ENCODE data around the gene CERS6. TPM values are rescaled to one million over a fixed set of nuclear protein-coding genes. Genes with fewer than 3 reads are reported as not detected.
"Not testable (repeated sequence)": the region's sequence is repeated elsewhere in the genome, so short reads cannot be mapped to it uniquely, and the experiment has no call there.

The CERS6 gene
- total and polyA plus RNA-seq, 2 experiments from 2014 or later: 8.3 to 16.0 TPM

GRCh38 chr2:168490946-168491605 lies 35.0 kb downstream of the CERS6 start:
- Histone ChIP-seq H3K79me2 (ENCODE audit: insufficient read depth) (peaks cover 54% of the 10 kb centered on the region), H3K9me3 (ENCODE audit: low read depth) (no peaks in the 10 kb centered on the region), H3K36me3 (ENCODE audit: low read depth) (no peaks in the 10 kb centered on the region), H3K9ac (peak overlapping the region; percentile 56), H3K4me3 (peak overlapping the region; percentile 62), H3F3A (ENCODE audit: insufficient read depth) (peaks cover 17% of the 10 kb centered on the region), H3K4me2 (ENCODE audit: unreplicated experiment) (peak overlapping the region; percentile 74), H4K20me1 (ENCODE audit: insufficient read depth) (no peaks in the 10 kb centered on the region), H2AFZ (peak overlapping the region; percentile 79), H3K4me1 (ENCODE audit: insufficient read depth) (peaks cover 18% of the 10 kb centered on the region), H3K9me2 (ENCODE audit: insufficient read depth) (no peaks in the 10 kb centered on the region), H3K27ac (peak overlapping the region; percentile 57), H3K27me3 (replicated peaks; ENCODE audit: insufficient read depth) (no peaks in the 10 kb centered on the region)
- in situ Hi-C loops (cut with MboI): no loop called here
- WGBS, 2 experiments (ENCODE audit: low coverage in 1 of 2, low lambda C conversion rate in 2 of 2, missing lambda C conversion rate in 2 of 2): 7 to 10% methylated on average over 3 of the region's 3 CpGs
- peak; percentile 44 for DNase-seq
- TF ChIP-seq EZH2 (IDR thresholded peaks at IDR 0.05; ENCODE audit: insufficient read depth, poor library complexity, severe bottlenecking) (no peak), EZH2phosphoT487 (IDR thresholded peaks at IDR 0.05; ENCODE audit: insufficient read depth, low read depth) (no peak)

- peaks cover 17% of the 10 kb centered on the region for H3F3A ChIP-seq (ENCODE audit: insufficient read depth)
- H3K36me3 ChIP-seq (ENCODE audit: low read depth); H4K20me1 ChIP-seq (ENCODE audit: insufficient read depth); H3K9me3 ChIP-seq (ENCODE audit: low read depth); H3K27ac ChIP-seq; DNase-seq; H3K27me3 ChIP-seq (replicated peaks; ENCODE audit: insufficient read depth); H3K9me2 ChIP-seq (ENCODE audit: insufficient read depth); H3K9ac ChIP-seq; H2AFZ ChIP-seq; in situ Hi-C loops (cut with MboI): not testable (repeated sequence)
- peaks cover 18% of the 10 kb centered on the region for H3K4me1 ChIP-seq (ENCODE audit: insufficient read depth)
- peak overlapping the region; percentile 62 for H3K4me3 ChIP-seq
- peaks cover 54% of the 10 kb centered on the region for H3K79me2 ChIP-seq (ENCODE audit: insufficient read depth)
- H3K4me2 ChIP-seq (ENCODE audit: unreplicated experiment): peak overlapping the region; percentile 74
- WGBS, 2 experiments (ENCODE audit: low coverage in 1 of 2, low lambda C conversion rate in 2 of 2, missing lambda C conversion rate in 2 of 2): 87 to 90% methylated on average over 4 of the region's 4 CpGs
These were observed 35.7 kb downstream of the CERS6 start for GRCh38 chr2:168491728-168492127.

DNA sequence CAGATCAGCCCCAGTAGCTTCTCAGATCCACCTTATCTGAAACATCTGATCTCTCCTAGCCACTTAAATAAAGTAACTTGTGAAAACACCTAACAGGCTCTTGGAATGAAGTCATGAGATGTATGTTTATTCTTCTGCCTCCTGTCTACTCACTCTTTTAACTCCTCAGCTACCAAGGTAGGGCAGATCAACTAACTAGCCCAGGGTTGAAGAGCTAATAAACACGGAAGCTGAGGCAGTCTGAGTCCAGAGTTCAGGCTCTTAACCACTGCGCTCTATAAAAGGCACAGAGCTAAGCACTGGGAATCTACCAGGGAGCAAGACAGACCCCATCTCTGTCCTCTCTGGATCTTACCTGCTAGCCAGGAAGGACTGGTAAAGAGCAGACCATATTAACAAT lies 37.1 kb downstream of the CERS6 start:
- Histone ChIP-seq H3K79me2 (ENCODE audit: insufficient read depth) (peaks cover 58% of the 10 kb centered on the region), H3K4me1 (ENCODE audit: insufficient read depth) (peaks cover 18% of the 10 kb centered on the region), H3F3A (ENCODE audit: insufficient read depth) (peaks cover 17% of the 10 kb centered on the region)
- H3K9me3 ChIP-seq (ENCODE audit: low read depth); H4K20me1 ChIP-seq (ENCODE audit: insufficient read depth); H3K9me2 ChIP-seq (ENCODE audit: insufficient read depth); H3K4me3 ChIP-seq; in situ Hi-C loops (cut with MboI); H2AFZ ChIP-seq; H3K27me3 ChIP-seq (replicated peaks; ENCODE audit: insufficient read depth); H3K36me3 ChIP-seq (ENCODE audit: low read depth); H3K9ac ChIP-seq; DNase-seq; H3K27ac ChIP-seq; H3K4me2 ChIP-seq (ENCODE audit: unreplicated experiment): not testable (repeated sequence)
- 77 to 81% methylated on average over 2 of the region's 2 CpGs for WGBS, 2 experiments (ENCODE audit: low coverage in 1 of 2, low lambda C conversion rate in 2 of 2, missing lambda C conversion rate in 2 of 2)

- H4K20me1 ChIP-seq (ENCODE audit: insufficient read depth): no peaks in the 10 kb centered on the region
- H3K27me3 ChIP-seq (replicated peaks; ENCODE audit: insufficient read depth): no peaks in the 10 kb centered on the region
- no peak overlapping the region for H3K9ac ChIP-seq
- DNase-seq: peak; percentile 11
- H3K9me2 ChIP-seq (ENCODE audit: insufficient read depth): no peaks in the 10 kb centered on the region
- no peaks in the 10 kb centered on the region for H3K9me3 ChIP-seq (ENCODE audit: low read depth)
- no peak overlapping the region for H3K4me3 ChIP-seq
- no peak overlapping the region for H3K27ac ChIP-seq
- WGBS, 2 experiments (ENCODE audit: low coverage in 1 of 2, low lambda C conversion rate in 2 of 2, missing lambda C conversion rate in 2 of 2): 83 to 85% methylated on average over 7 of the region's 7 CpGs
- in situ Hi-C loops (cut with MboI): no loop called here
- no peaks in the 10 kb centered on the region for H3K36me3 ChIP-seq (ENCODE audit: low read depth)
- H3K79me2 ChIP-seq (ENCODE audit: insufficient read depth): peaks cover 59% of the 10 kb centered on the region
- no peak overlapping the region for H2AFZ ChIP-seq
- H3K4me2 ChIP-seq (ENCODE audit: unreplicated experiment): no peak overlapping the region
- peaks cover 18% of the 10 kb centered on the region for H3K4me1 ChIP-seq (ENCODE audit: insufficient read depth)
- H3F3A ChIP-seq (ENCODE audit: insufficient read depth): peaks cover 17% of the 10 kb centered on the region
- TF ChIP-seq EZH2 (IDR thresholded peaks at IDR 0.05; ENCODE audit: insufficient read depth, poor library complexity, severe bottlenecking) (no peak), EZH2phosphoT487 (IDR thresholded peaks at IDR 0.05; ENCODE audit: insufficient read depth, low read depth) (no peak)
These were observed 38.2 kb downstream of the CERS6 start for GRCh38 chr2:168494190-168494711.

- Histone ChIP-seq H3K79me2 (ENCODE audit: insufficient read depth) (peaks cover 53% of the 10 kb centered on the region), H4K20me1 (ENCODE audit: insufficient read depth) (no peaks in the 10 kb centered on the region), H3K9me3 (ENCODE audit: low read depth) (no peaks in the 10 kb centered on the region), H2AFZ (no peak overlapping the region), H3K27me3 (replicated peaks; ENCODE audit: insufficient read depth) (no peaks in the 10 kb centered on the region), H3K4me3 (no peak overlapping the region), H3K27ac (no peak overlapping the region), H3K4me2 (ENCODE audit: unreplicated experiment) (no peak overlapping the region), H3K9ac (no peak overlapping the region), H3K9me2 (ENCODE audit: insufficient read depth) (no peaks in the 10 kb centered on the region), H3F3A (ENCODE audit: insufficient read depth) (peaks cover 9% of the 10 kb centered on the region), H3K4me1 (ENCODE audit: insufficient read depth) (peaks cover 10% of the 10 kb centered on the region), H3K36me3 (ENCODE audit: low read depth) (no peaks in the 10 kb centered on the region)
- TF ChIP-seq EZH2 (IDR thresholded peaks at IDR 0.05; ENCODE audit: insufficient read depth, poor library complexity, severe bottlenecking): no peak
- no peak for TF ChIP-seq EZH2phosphoT487 (IDR thresholded peaks at IDR 0.05; ENCODE audit: insufficient read depth, low read depth)
- in situ Hi-C loops (cut with MboI): no loop called here
- DNase-seq: no peak
- WGBS, 2 experiments (ENCODE audit: low coverage in 1 of 2, low lambda C conversion rate in 2 of 2, missing lambda C conversion rate in 2 of 2): 65 to 75% methylated on average over 1 of the region's 1 CpG
These were observed 39.5 kb downstream of the CERS6 start for GRCh38 chr2:168495524-168495923.
